WI38 (cell line): ENCODE data around the gene NSD1.
"Not testable (repeated sequence)": the region's sequence is repeated elsewhere in the genome, so short reads cannot be mapped to it uniquely, and the experiment has no call there.

Experiments
- H3K4me3 ChIP-seq: 2 replicates; pipeline ENCODE4 v1.5.1; 2011; ENCODE audit warnings: low read depth, mild to moderate bottlenecking, control low read depth, low read length
- CTCF ChIP-seq: IDR thresholded peaks from 2 replicates; pipeline ENCODE4 v1.5.1; 2012; ENCODE audit warnings: low read depth, mild to moderate bottlenecking, control low read depth, low read length

Gene NSD1

GRCh38 chr5:177338251-177339106 lies 204.9 kb downstream of the NSD1 start:
- no peak overlapping the region for H3K4me3 ChIP-seq
- TF ChIP-seq CTCF, result no peak

GRCh38 chr5:177339107-177339638 lies 205.6 kb downstream of the NSD1 start:
- H3K4me3 ChIP-seq, result no peak overlapping the region
- TF ChIP-seq CTCF, result no peak

- H3K4me3 ChIP-seq, result not testable (repeated sequence)
Observed at GRCh38 chr5:177343000-177343399, 209.4 kb downstream of the NSD1 start.

GRCh38 chr5:177343777-177344176 lies 210.2 kb downstream of the NSD1 start:
- TF ChIP-seq CTCF, result no peak

GRCh38 chr5:177344891-177345290 lies 211.3 kb downstream of the NSD1 start:
- no peak overlapping the region for H3K4me3 ChIP-seq

More at GRCh38 chr5:177343777-177344176, 210.2 kb downstream of the NSD1 start:
- no peak overlapping the region for H3K4me3 ChIP-seq

GRCh38 chr5:177346820-177347219 lies 213.2 kb downstream of the NSD1 start:
- no peak overlapping the region for H3K4me3 ChIP-seq
- no peak for TF ChIP-seq CTCF

More at GRCh38 chr5:177344891-177345290, 211.3 kb downstream of the NSD1 start:
- TF ChIP-seq CTCF, result no peak

GRCh38 chr5:177347699-177348098 lies 214.1 kb downstream of the NSD1 start:
- H3K4me3 ChIP-seq, result no peak overlapping the region
- no peak for TF ChIP-seq CTCF
